Adrenal gland (tissue), 12 donors: ENCODE measurements around the gene RPL36A. TPM values are rescaled to one million over a fixed set of nuclear protein-coding genes. Genes with fewer than 3 reads are reported as not detected.

ENCODE experiments used
- DNase-seq, 7 donors: peaks; one replicate each; pipeline ENCODE4 v3.0.0-alpha.2; 2019 to 2020
- H3K27ac ChIP-seq, 5 donors: fragments of 200-600 bp; sonication (generic) in 4 of 5; 1 replicate in 3 of 5; 2 replicates in 2 of 5; pipeline versions ENCODE4 v1.5.1 to v1.8.0; 2016 to 2020; ENCODE audit warnings: mild to moderate bottlenecking in 1 of 5
- H3K27me3 ChIP-seq: fragments of 200-600 bp; 2 replicates; pipeline ENCODE4 v1.8.0; 2021
- H3K36me3 ChIP-seq, 2 donors: fragments of 200-600 bp; replicated peaks in 1 of 2; 1 replicate in 1 of 2; 2 replicates in 1 of 2; pipeline versions ENCODE4 v1.5.1 to v1.8.0; 2018 to 2022
- H3K4me1 ChIP-seq, 2 donors: fragments of 200-600 bp; replicated peaks in 1 of 2; 1 replicate in 1 of 2; 2 replicates in 1 of 2; pipeline versions ENCODE4 v1.5.1 to v1.8.0; 2018 to 2021
- H3K4me3 ChIP-seq, 4 donors: fragments of 200-600 bp; sonication (generic) in 3 of 4; one replicate each; pipeline ENCODE4 v1.5.1; 2016 to 2018
- H3K9me3 ChIP-seq, 3 donors: fragments of 200-600 bp; sonication (generic) in 1 of 3; replicated peaks in 1 of 3; 1 replicate in 2 of 3; 2 replicates in 1 of 3; pipeline versions ENCODE4 v1.5.1 to v1.8.0; 2016 to 2021
- POLR2A ChIP-seq, 2 donors: fragments of 450-650 bp; IDR thresholded peaks; one replicate each; pipeline ENCODE4 v1.6.1; 2017; ENCODE audit warnings: antibody characterized with exemption in 2 of 2, mild to moderate bottlenecking in 2 of 2, moderate library complexity in 1 of 2
- WGBS, 4 donors: extraction: QIAGEN DNeasy Blood & Tissue Kit in 2 of 4; methylation state at CpG; one replicate each; pipeline versions ENCODE4 v1.1.5 to v1.1.7; 2013 to 2017; 5-methylcytosine and 5-hydroxymethylcytosine counted together
- intact Hi-C, 2 donors: fragments of 100-400 bp; cut with DNase I; formaldehyde crosslinking; loops; one replicate each; pipeline versions ENCODE4 v1.14.1 to v1.15.0; 2022 to 2023
- polyA plus RNA-seq, 3 donors: library from polyadenylated mRNA; stranded (reverse); fragments of 200-250 nt in 2 of 3; fragments of 350-450 nt in 1 of 3; fragmentation: Illumina TruSeq in 1 of 3; extraction: RNeasy Lipid Tissue Mini Kit (QIAGEN cat#74804) in 1 of 3; gene quantifications; one replicate each; pipeline ENCODE4 v1.2.3, GENCODE V29; 2013 to 2014
- total RNA-seq, 9 donors: library from RNA; depleted of rRNA in 4 of 9; stranded (reverse); fragments of >200 nt in 4 of 9; fragments of 120-200 nt in 1 of 9; fragmentation: NEBNext Ultra II Directional in 1 of 9; extraction: Animal tissue kit (Norgen Biotek cat#: 25700) in 1 of 9; gene quantifications; one replicate each; pipeline versions ENCODE4 v1.1.0 to v1.2.4, GENCODE V29; 2013 to 2023
- TF ChIP-seq, protein P1 (sequence below), 6 experiments: fragments of 450-650 bp in 4 of 6; fragments of 200-600 bp in 2 of 6; sonication (generic) in 1 of 6; IDR thresholded peaks; 1 replicate in 5 of 6; 2 replicates in 1 of 6; pipeline versions ENCODE4 v1.5.1 to v1.8.0; 2016 to 2021; ENCODE audit warnings: antibody characterized with exemption in 6 of 6, mild to moderate bottlenecking in 2 of 6, moderate library complexity in 1 of 6
- donor health status: healthy with polysubstance abuse.
- donor health status: Bipolar disorder and iron deficiency.
- donor health status: DM: yes; HTN: yes; CAD: no.
- donor health status: DM: no; HTN: no; CAD: no.
- donor health status: DM: no; HTN: no; CAD: no.
- donor health status: DM: yes; HTN: yes; CAD: no.

The RPL36A gene
- total and polyA plus RNA-seq, 12 donors = 122 to 3,551 (median 851) TPM

GRCh38 chrX:101360390-101360789 is 30.4 kb upstream of the RPL36A start:
- no peaks in the 10 kb centered on the region for H3K36me3 ChIP-seq
- no peak for DNase-seq
- intact Hi-C loops = no loop called here
- H3K9me3 ChIP-seq = no peaks in the 10 kb centered on the region
- H3K4me3 ChIP-seq = no peak overlapping the region
- H3K27me3 ChIP-seq = peaks cover 3% of the 10 kb centered on the region
- 65 to 71% (median 68%) methylated on average over 6 to 7 of the region's 7 CpGs for WGBS, 4 donors
- H3K27ac ChIP-seq = no peak overlapping the region
- TF ChIP-seq POLR2A (IDR thresholded peaks at IDR 0.05) = no peak
- TF ChIP-seq, protein P1, sequence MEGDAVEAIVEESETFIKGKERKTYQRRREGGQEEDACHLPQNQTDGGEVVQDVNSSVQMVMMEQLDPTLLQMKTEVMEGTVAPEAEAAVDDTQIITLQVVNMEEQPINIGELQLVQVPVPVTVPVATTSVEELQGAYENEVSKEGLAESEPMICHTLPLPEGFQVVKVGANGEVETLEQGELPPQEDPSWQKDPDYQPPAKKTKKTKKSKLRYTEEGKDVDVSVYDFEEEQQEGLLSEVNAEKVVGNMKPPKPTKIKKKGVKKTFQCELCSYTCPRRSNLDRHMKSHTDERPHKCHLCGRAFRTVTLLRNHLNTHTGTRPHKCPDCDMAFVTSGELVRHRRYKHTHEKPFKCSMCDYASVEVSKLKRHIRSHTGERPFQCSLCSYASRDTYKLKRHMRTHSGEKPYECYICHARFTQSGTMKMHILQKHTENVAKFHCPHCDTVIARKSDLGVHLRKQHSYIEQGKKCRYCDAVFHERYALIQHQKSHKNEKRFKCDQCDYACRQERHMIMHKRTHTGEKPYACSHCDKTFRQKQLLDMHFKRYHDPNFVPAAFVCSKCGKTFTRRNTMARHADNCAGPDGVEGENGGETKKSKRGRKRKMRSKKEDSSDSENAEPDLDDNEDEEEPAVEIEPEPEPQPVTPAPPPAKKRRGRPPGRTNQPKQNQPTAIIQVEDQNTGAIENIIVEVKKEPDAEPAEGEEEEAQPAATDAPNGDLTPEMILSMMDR (IDR thresholded peaks at IDR 0.05) = no peak
- no peaks in the 10 kb centered on the region for H3K4me1 ChIP-seq

- H3K4me1 ChIP-seq = no peaks in the 10 kb centered on the region
- intact Hi-C loops = no loop called here
- DNase-seq = no peak
- no peak overlapping the region for H3K4me3 ChIP-seq
- peaks cover 3% of the 10 kb centered on the region for H3K27me3 ChIP-seq
- 67 to 75% (median 73%) methylated on average over 3 of the region's 3 CpGs for WGBS, 4 donors
- H3K9me3 ChIP-seq = no peaks in the 10 kb centered on the region
- no peak overlapping the region for H3K27ac ChIP-seq
- TF ChIP-seq, protein P1 (IDR thresholded peaks at IDR 0.05) = no peak
- TF ChIP-seq POLR2A (IDR thresholded peaks at IDR 0.05) = no peak
- no peaks in the 10 kb centered on the region for H3K36me3 ChIP-seq
These were observed 28.7 kb upstream of the RPL36A start for GRCh38 chrX:101362116-101362515.

DNA sequence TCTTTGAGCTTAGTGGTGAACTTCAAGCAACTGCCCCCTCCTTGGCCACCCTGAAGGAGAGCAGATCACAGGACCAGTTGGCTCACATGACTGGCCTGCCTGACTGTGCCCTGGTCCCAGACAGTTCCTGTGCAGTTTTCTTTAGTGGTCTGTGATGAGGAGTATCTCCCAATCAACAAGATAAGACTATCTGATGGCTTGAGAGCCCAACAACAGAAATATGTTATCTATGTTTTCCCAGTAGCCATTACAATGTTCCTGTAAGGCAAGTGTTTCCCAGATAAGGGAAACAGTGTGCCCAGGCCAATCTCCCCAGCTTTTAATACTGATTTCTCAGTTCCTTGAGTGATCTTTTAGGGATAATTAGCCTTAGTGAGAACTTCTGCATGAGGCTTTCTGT is 28.1 kb upstream of the RPL36A start:
- TF ChIP-seq, protein P1 (IDR thresholded peaks at IDR 0.05) = no peak
- no peak for TF ChIP-seq POLR2A (IDR thresholded peaks at IDR 0.05)
- Histone ChIP-seq H3K4me3 (no peak overlapping the region), H3K36me3 (no peaks in the 10 kb centered on the region), H3K4me1 (no peaks in the 10 kb centered on the region), H3K27me3 (peaks cover 3% of the 10 kb centered on the region), H3K27ac (no peak overlapping the region), H3K9me3 (no peaks in the 10 kb centered on the region)
- intact Hi-C loops = no loop called here
- no peak for DNase-seq

DNA sequence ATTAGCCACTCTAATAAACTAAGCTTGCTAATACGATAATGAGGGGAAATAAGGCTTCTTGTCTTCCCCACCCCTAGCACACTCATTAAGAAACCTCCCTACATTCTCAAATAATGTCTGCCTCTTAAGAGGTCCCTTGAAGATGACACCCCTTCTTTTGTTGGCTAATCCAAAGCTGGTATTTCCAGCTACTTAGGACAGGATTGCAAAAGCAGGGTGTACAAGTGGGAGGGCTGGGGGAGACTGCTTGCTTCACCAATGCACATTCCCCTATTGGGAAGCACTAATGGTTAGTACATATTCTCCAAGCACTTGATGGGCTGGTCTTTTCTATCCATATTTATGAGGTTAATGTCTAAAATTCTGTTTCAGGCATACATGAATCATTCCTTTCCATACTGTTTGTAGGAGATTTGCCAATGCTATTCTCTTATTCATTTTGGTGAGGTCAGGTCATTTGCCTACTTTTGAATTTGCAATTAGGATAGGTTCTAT is 25.5 kb upstream of the RPL36A start:
- no peaks in the 10 kb centered on the region for H3K9me3 ChIP-seq
- no peaks in the 10 kb centered on the region for H3K4me1 ChIP-seq
- TF ChIP-seq, protein P1 (IDR thresholded peaks at IDR 0.05) = no peak
- no peak for TF ChIP-seq POLR2A (IDR thresholded peaks at IDR 0.05)
- 80 to 89% (median 85%) methylated on average over 1 of the region's 1 CpG for WGBS, 4 donors
- no peak overlapping the region for H3K27ac ChIP-seq
- no peaks in the 10 kb centered on the region for H3K36me3 ChIP-seq
- no peak overlapping the region for H3K4me3 ChIP-seq
- DNase-seq = no peak
- H3K27me3 ChIP-seq = peaks cover 18% of the 10 kb centered on the region
- intact Hi-C loops = no loop called here
